22Rv1 (cell line): ENCODE measurements around the gene PIM2.

Experiments
- ZFX ChIP-seq: fragments of 450-650 bp; IDR thresholded peaks from 2 replicates; pipeline ENCODE4 v1.6.1; 2017; ENCODE audit warnings: antibody characterized with exemption, borderline replicate concordance
- TF ChIP-seq, protein P1 (sequence below): fragments of 450-650 bp; IDR thresholded peaks from 2 replicates; pipeline ENCODE4 v1.5.1; 2017; ENCODE audit warnings: mild to moderate bottlenecking

- TF ChIP-seq, protein P1, sequence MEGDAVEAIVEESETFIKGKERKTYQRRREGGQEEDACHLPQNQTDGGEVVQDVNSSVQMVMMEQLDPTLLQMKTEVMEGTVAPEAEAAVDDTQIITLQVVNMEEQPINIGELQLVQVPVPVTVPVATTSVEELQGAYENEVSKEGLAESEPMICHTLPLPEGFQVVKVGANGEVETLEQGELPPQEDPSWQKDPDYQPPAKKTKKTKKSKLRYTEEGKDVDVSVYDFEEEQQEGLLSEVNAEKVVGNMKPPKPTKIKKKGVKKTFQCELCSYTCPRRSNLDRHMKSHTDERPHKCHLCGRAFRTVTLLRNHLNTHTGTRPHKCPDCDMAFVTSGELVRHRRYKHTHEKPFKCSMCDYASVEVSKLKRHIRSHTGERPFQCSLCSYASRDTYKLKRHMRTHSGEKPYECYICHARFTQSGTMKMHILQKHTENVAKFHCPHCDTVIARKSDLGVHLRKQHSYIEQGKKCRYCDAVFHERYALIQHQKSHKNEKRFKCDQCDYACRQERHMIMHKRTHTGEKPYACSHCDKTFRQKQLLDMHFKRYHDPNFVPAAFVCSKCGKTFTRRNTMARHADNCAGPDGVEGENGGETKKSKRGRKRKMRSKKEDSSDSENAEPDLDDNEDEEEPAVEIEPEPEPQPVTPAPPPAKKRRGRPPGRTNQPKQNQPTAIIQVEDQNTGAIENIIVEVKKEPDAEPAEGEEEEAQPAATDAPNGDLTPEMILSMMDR = no peak
- no peak for TF ChIP-seq ZFX
These were observed 15.5 kb downstream of the PIM2 start for GRCh38 chrX:48903290-48903689.
